ENCODE results near the gene SNAP25. TPM values are rescaled to one million over a fixed set of nuclear protein-coding genes. Genes with fewer than 3 reads are reported as not detected.

SNAP25 gene
- total RNA-seq, 1 donor from 2014 or later: 0.43 TPM

GRCh38 chr20:10242166-10242565 is 23.5 kb downstream of the SNAP25 start:
- TF ChIP-seq CTCF (IDR thresholded peaks at IDR 0.05): no peak
- no peak for DNase-seq (ENCODE audit: low spot score in 2 of 2)
- Histone ChIP-seq H3K27me3 (no peaks in the 10 kb centered on the region), H3K4me3 (no peak overlapping the region), H3K4me1 (no peaks in the 10 kb centered on the region), H3K36me3 (no peaks in the 10 kb centered on the region), H3K27ac (no peak overlapping the region), H3K9me3 (no peaks in the 10 kb centered on the region)
- intact Hi-C loops (cut with DNase I): no loop called here

GRCh38 chr20:10247440-10247839 is 28.8 kb downstream of the SNAP25 start:
- intact Hi-C loops (cut with DNase I): no loop called here
- no peak for DNase-seq (ENCODE audit: low spot score in 2 of 2)
- Histone ChIP-seq H3K36me3 (no peaks in the 10 kb centered on the region), H3K9me3 (no peaks in the 10 kb centered on the region), H3K4me3 (no peak overlapping the region), H3K27me3 (no peaks in the 10 kb centered on the region), H3K27ac (no peak overlapping the region), H3K4me1 (no peaks in the 10 kb centered on the region)
- no peak for TF ChIP-seq CTCF (IDR thresholded peaks at IDR 0.05)

- no peak for TF ChIP-seq CTCF (IDR thresholded peaks at IDR 0.05)
- intact Hi-C loops (cut with DNase I): no loop called here
- Histone ChIP-seq H3K27me3 (no peaks in the 10 kb centered on the region), H3K36me3 (no peaks in the 10 kb centered on the region), H3K27ac (no peak overlapping the region), H3K4me3 (no peak overlapping the region), H3K4me1 (no peaks in the 10 kb centered on the region), H3K9me3 (no peaks in the 10 kb centered on the region)
- no peak for DNase-seq (ENCODE audit: low spot score in 2 of 2)
Measured at GRCh38 chr20:10249048-10249770, 30.6 kb downstream of the SNAP25 start.

- H3K36me3 ChIP-seq: no peaks in the 10 kb centered on the region
- no peak for TF ChIP-seq CTCF (IDR thresholded peaks at IDR 0.05)
- H3K27ac ChIP-seq: no peak overlapping the region
- intact Hi-C loops (cut with DNase I): no loop called here
- H3K4me3 ChIP-seq: no peak overlapping the region
- no peaks in the 10 kb centered on the region for H3K27me3 ChIP-seq
- H3K4me1 ChIP-seq: no peaks in the 10 kb centered on the region
- DNase-seq (ENCODE audit: low spot score in 2 of 2): no peak
- no peaks in the 10 kb centered on the region for H3K9me3 ChIP-seq
Measured at GRCh38 chr20:10249822-10250221, 31.2 kb downstream of the SNAP25 start.

- Histone ChIP-seq H3K27me3 (no peaks in the 10 kb centered on the region), H3K4me1 (no peaks in the 10 kb centered on the region), H3K36me3 (no peaks in the 10 kb centered on the region), H3K27ac (no peak overlapping the region), H3K9me3 (no peaks in the 10 kb centered on the region), H3K4me3 (no peak overlapping the region)
- intact Hi-C loops (cut with DNase I): no loop called here
- TF ChIP-seq CTCF (IDR thresholded peaks at IDR 0.05): no peak
- no peak for DNase-seq (ENCODE audit: low spot score in 2 of 2)
Measured at GRCh38 chr20:10250902-10251301, 32.3 kb downstream of the SNAP25 start.

- H3K9me3 ChIP-seq: no peaks in the 10 kb centered on the region
- no peak overlapping the region for H3K4me3 ChIP-seq
- intact Hi-C loops (cut with DNase I): no loop called here
- no peaks in the 10 kb centered on the region for H3K4me1 ChIP-seq
- no peaks in the 10 kb centered on the region for H3K36me3 ChIP-seq
- TF ChIP-seq CTCF (IDR thresholded peaks at IDR 0.05): no peak
- no peaks in the 10 kb centered on the region for H3K27me3 ChIP-seq
- H3K27ac ChIP-seq: no peak overlapping the region
- no peak for DNase-seq (ENCODE audit: low spot score in 2 of 2)
Measured at GRCh38 chr20:10253780-10254179, 35.1 kb downstream of the SNAP25 start.
